Natural killer cell (primary cell): ENCODE results near the gene AJAP1. TPM values are rescaled to one million over a fixed set of nuclear protein-coding genes. Genes with fewer than 3 reads are reported as not detected.

Experiments
- ATAC-seq, 3 donors: fragments of 150-1000 bp in 2 of 3; fragments of 200-7000 bp in 1 of 3; cut with Tn5 transposase; 1 replicate in 1 of 3; 2 replicates in 2 of 3; pipeline ENCODE4 v1.10.0; 2021; ENCODE audit warnings: mild to moderate bottlenecking in 2 of 3, moderate library complexity in 2 of 3
- DNase-seq, 2 donors: peaks; one replicate each; pipeline versions ENCODE4 v3.0.0 to v3.0.0-alpha.2; 2013 to 2021; ENCODE audit warnings: mixed read lengths in 1 of 2
- H3K27ac ChIP-seq: one replicate; pipeline ENCODE4 v1.5.1; 2013; ENCODE audit warnings: mild to moderate bottlenecking, low read length
- H3K27me3 ChIP-seq: one replicate; pipeline ENCODE4 v1.6.1; 2013; ENCODE audit warnings: low read length; ENCODE audit not compliant: control insufficient read depth, insufficient read depth
- H3K36me3 ChIP-seq: one replicate; pipeline ENCODE4 v1.6.1; 2013; ENCODE audit warnings: low read length; ENCODE audit not compliant: control insufficient read depth, insufficient read depth
- H3K4me1 ChIP-seq: one replicate; pipeline ENCODE4 v1.6.1; 2013; ENCODE audit warnings: low read length; ENCODE audit not compliant: control insufficient read depth, insufficient read depth
- H3K4me3 ChIP-seq: one replicate; pipeline ENCODE4 v1.5.1; 2013; ENCODE audit warnings: low read length
- H3K9me3 ChIP-seq: one replicate; pipeline ENCODE4 v1.6.1; 2013; ENCODE audit warnings: low read length; ENCODE audit not compliant: control insufficient read depth, insufficient read depth
- H3K27ac Mint-ChIP-seq, 2 donors: one replicate each; pipeline ENCODE4 v1.8.0; 2022; ENCODE audit warnings: mild to moderate bottlenecking in 2 of 2, mixed read lengths in 2 of 2, moderate library complexity in 1 of 2
- H3K27me3 Mint-ChIP-seq, 2 donors: one replicate each; pipeline ENCODE4 v1.8.0; 2022; ENCODE audit warnings: low read depth in 2 of 2, mixed read lengths in 2 of 2
- H3K36me3 Mint-ChIP-seq: one replicate; pipeline ENCODE4 v1.8.0; 2022; ENCODE audit warnings: mixed read lengths
- H3K4me1 Mint-ChIP-seq, 2 donors: one replicate each; pipeline ENCODE4 v1.8.0; 2022; ENCODE audit warnings: mixed read lengths in 2 of 2
- H3K4me3 Mint-ChIP-seq: one replicate; pipeline ENCODE4 v1.8.0; 2022; ENCODE audit warnings: mild to moderate bottlenecking, moderate library complexity, mixed read lengths
- H3K9me3 Mint-ChIP-seq, 2 donors: one replicate each; pipeline ENCODE4 v1.8.0; 2022; ENCODE audit warnings: mixed read lengths in 2 of 2
- CTCF ChIP-seq: fragments of 200-600 bp; IDR thresholded peaks from one replicate; pipeline ENCODE4 v1.8.0; 2022; ENCODE audit warnings: antibody characterized with exemption
- WGBS: methylation state at CpG from one replicate; pipeline ENCODE4 v1.1.7; 2013; ENCODE audit warnings: missing lambda C conversion rate; ENCODE audit not compliant: insufficient coverage; 5-methylcytosine and 5-hydroxymethylcytosine counted together
- intact Hi-C: fragments of 100-400 bp; cut with micrococcal nuclease; formaldehyde crosslinking; loops from one replicate; pipeline ENCODE4 v1.14.2; 2022
- total RNA-seq, 4 donors: library from RNA; stranded (reverse); fragments of 120-200 nt in 1 of 4; gene quantifications; one replicate each; pipeline versions ENCODE4 v1.2.3 to v1.2.4, GENCODE V29; 2013 to 2022

AJAP1 gene
- total RNA-seq, 3 donors from 2014 or later (not counting 1 experiment from before 2014, with no cell fraction given) = not detected

GRCh38 chr1:4678066-4678717 lies 23.8 kb downstream of the AJAP1 start:
- Mint-ChIP-seq H3K36me3 (no peaks in the 10 kb centered on the region), H3K27ac (no peak overlapping the region), H3K4me1 (no peaks in the 10 kb centered on the region), H3K27me3 (peaks cover 0 to 6% of the 10 kb centered on the region in 2 donors), H3K9me3 (peaks cover 0 to 2% of the 10 kb centered on the region in 2 donors), H3K4me3 (no peak overlapping the region)
- Histone ChIP-seq H3K36me3 (no peaks in the 10 kb centered on the region), H3K27ac (no peak overlapping the region), H3K4me3 (no peak overlapping the region), H3K27me3 (no peaks in the 10 kb centered on the region), H3K4me1 (no peaks in the 10 kb centered on the region), H3K9me3 (peaks cover 3% of the 10 kb centered on the region)
- intact Hi-C loops = no loop called here
- DNase-seq = no peak
- ATAC-seq = no peak
- TF ChIP-seq CTCF = no peak
- WGBS = 38% methylated on average over 2 of the region's 3 CpGs

DNA sequence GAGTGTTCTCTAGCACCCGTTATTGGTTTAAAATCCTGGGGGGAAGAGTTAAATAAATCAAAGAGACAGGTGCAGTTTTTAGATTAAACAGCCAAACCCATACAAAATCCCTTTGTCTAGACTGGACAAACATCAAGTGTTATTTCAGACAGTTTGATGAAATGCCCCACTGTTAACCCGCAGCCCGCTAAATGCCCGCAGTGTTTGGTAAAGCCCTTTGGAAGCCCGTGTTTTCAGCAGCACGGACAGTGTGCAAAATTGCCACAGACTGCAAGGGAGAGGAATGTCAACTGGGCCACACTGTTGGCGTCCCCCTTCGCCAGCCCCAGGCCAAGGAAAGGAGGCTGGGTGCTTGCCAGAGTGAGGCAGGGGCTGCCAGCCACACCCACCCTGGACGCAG lies 26.6 kb downstream of the AJAP1 start:
- Histone ChIP-seq H3K4me1 (no peaks in the 10 kb centered on the region), H3K27me3 (no peaks in the 10 kb centered on the region), H3K36me3 (no peaks in the 10 kb centered on the region), H3K27ac (no peak overlapping the region), H3K4me3 (no peak overlapping the region), H3K9me3 (peaks cover 3% of the 10 kb centered on the region)
- ATAC-seq = no peak
- no peak overlapping the region for H3K27ac Mint-ChIP-seq
- H3K27me3 Mint-ChIP-seq = peaks cover 0 to 6% of the 10 kb centered on the region in 2 donors
- H3K4me3 Mint-ChIP-seq = no peak overlapping the region
- no peak for TF ChIP-seq CTCF
- H3K36me3 Mint-ChIP-seq = no peaks in the 10 kb centered on the region
- no peaks in the 10 kb centered on the region for H3K4me1 Mint-ChIP-seq
- peaks cover 0 to 2% of the 10 kb centered on the region in 2 donors for H3K9me3 Mint-ChIP-seq
- DNase-seq = no peak
- intact Hi-C loops = no loop called here
- 85% methylated on average over 9 of the region's 9 CpGs for WGBS

DNA sequence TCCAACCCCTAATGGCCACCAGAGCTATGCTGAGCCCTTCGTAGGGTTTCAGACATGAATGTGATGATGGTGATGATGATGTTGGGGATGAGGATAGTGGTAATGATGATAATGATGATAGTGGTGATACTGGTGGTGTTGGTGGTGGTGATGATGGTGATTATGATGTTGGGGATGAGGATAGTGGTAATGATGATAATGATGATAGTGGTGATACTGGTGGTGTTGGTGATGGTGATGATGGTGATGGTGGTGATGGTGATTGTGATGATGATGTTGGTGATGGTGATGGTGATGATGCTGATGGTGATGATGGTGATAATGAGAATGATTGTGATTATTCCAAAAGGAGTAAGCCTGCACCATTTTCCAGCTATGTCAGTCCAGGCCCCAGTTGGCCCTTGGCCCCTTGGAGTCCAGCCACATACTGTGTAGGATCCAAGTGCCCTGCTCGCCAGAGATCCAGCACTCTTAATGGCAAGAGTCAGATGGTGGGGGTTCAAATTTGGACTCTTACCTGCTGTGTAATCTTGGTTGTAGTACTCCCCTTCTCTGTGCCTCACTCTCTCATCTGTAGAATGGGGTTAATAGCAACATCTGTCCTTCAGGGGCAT lies 28.3 kb downstream of the AJAP1 start:
- H3K4me3 ChIP-seq = no peak overlapping the region
- no peak overlapping the region for H3K27ac Mint-ChIP-seq
- H3K4me3 Mint-ChIP-seq = no peak overlapping the region
- peaks cover 3% of the 10 kb centered on the region for H3K9me3 ChIP-seq
- no peaks in the 10 kb centered on the region for H3K4me1 Mint-ChIP-seq
- H3K27ac ChIP-seq = no peak overlapping the region
- H3K4me1 ChIP-seq = no peaks in the 10 kb centered on the region
- H3K27me3 ChIP-seq = no peaks in the 10 kb centered on the region
- no peaks in the 10 kb centered on the region for H3K36me3 ChIP-seq
- peaks cover 0 to 13% of the 10 kb centered on the region in 2 donors for H3K27me3 Mint-ChIP-seq
- 88% methylated on average over 2 of the region's 2 CpGs for WGBS
- intact Hi-C loops = no loop called here
- no peak for TF ChIP-seq CTCF
- H3K9me3 Mint-ChIP-seq = peaks cover 0 to 2% of the 10 kb centered on the region in 2 donors
- no peaks in the 10 kb centered on the region for H3K36me3 Mint-ChIP-seq
- no peak for DNase-seq
- ATAC-seq = no peak
